Spleen (tissue), 11 donors: ENCODE measurements around the gene HYDIN. TPM values are rescaled to one million over a fixed set of nuclear protein-coding genes. Genes with fewer than 3 reads are reported as not detected.

Experiments
- DNase-seq: peaks from one replicate; pipeline ENCODE4 v3.0.0-alpha.2; 2020
- H3K27ac ChIP-seq, 8 donors: fragments of 200-600 bp; sonication (generic) in 7 of 8; 1 replicate in 4 of 8; 2 replicates in 4 of 8; pipeline versions ENCODE4 v1.5.0 to v1.8.0; 2016 to 2021; ENCODE audit warnings: inconsistent platforms in 4 of 8, mild to moderate bottlenecking in 4 of 8, moderate library complexity in 1 of 8
- H3K27me3 ChIP-seq, 7 donors: fragments of 200-600 bp; sonication (generic) in 6 of 7; replicated peaks in 1 of 7; 1 replicate in 4 of 7; 2 replicates in 3 of 7; pipeline versions ENCODE4 v1.5.0 to v1.8.0; 2016 to 2021; ENCODE audit warnings: inconsistent platforms in 3 of 7, mild to moderate bottlenecking in 1 of 7
- H3K36me3 ChIP-seq, 6 donors: fragments of 200-600 bp; sonication (generic) in 5 of 6; 1 replicate in 4 of 6; 2 replicates in 2 of 6; pipeline versions ENCODE4 v1.5.0 to v1.8.0; 2016 to 2021; ENCODE audit warnings: inconsistent platforms in 2 of 6
- H3K4me1 ChIP-seq, 6 donors: fragments of 200-600 bp; sonication (generic) in 5 of 6; 1 replicate in 3 of 6; 2 replicates in 3 of 6; pipeline versions ENCODE4 v1.5.0 to v1.8.0; 2016 to 2021; ENCODE audit warnings: inconsistent platforms in 3 of 6
- H3K4me3 ChIP-seq, 8 donors: fragments of 200-600 bp; sonication (generic) in 7 of 8; 1 replicate in 4 of 8; 2 replicates in 4 of 8; pipeline versions ENCODE4 v1.5.0 to v1.8.0; 2016 to 2021; ENCODE audit warnings: inconsistent platforms in 4 of 8, mild to moderate bottlenecking in 4 of 8, moderate library complexity in 2 of 8
- H3K9me3 ChIP-seq, 8 donors: fragments of 200-600 bp; sonication (generic) in 7 of 8; 1 replicate in 4 of 8; 2 replicates in 4 of 8; pipeline versions ENCODE4 v1.5.0 to v1.8.0; 2016 to 2021; ENCODE audit warnings: inconsistent platforms in 4 of 8
- POLR2A ChIP-seq, 3 donors: fragments of 450-650 bp; IDR thresholded peaks; one replicate each; pipeline ENCODE4 v1.5.1; 2017; ENCODE audit warnings: antibody characterized with exemption in 3 of 3, mild to moderate bottlenecking in 1 of 3
- POLR2AphosphoS5 ChIP-seq, 3 donors: sonication (generic); formaldehyde crosslinking; IDR thresholded peaks; one replicate each; pipeline ENCODE4 v1.5.1; 2017; ENCODE audit warnings: antibody characterized with exemption in 3 of 3
- WGBS, 5 donors: extraction: QIAGEN DNeasy Blood & Tissue Kit in 3 of 5; methylation state at CpG; one replicate each; pipeline versions ENCODE4 v1.1.5 to v1.1.7; 2013 to 2018; 5-methylcytosine and 5-hydroxymethylcytosine counted together
- intact Hi-C: fragments of 100-400 bp; cut with DNase I; formaldehyde crosslinking; loops from one replicate; pipeline ENCODE4 v1.15.0; 2023; ENCODE audit warnings: low total_unique reads
- polyA plus RNA-seq, 3 donors: library from polyadenylated mRNA; stranded (reverse); fragments of 200-250 nt; gene quantifications; one replicate each; pipeline ENCODE4 v1.2.1, GENCODE V29; 2013
- total RNA-seq, 7 donors: library from RNA; depleted of rRNA in 3 of 7; stranded (reverse); fragments of >200 nt in 3 of 7; fragmentation: NEBNext Ultra II Directional in 4 of 7; extraction: Animal tissue kit (Norgen Biotek cat#: 25700) in 4 of 7; gene quantifications; one replicate each; pipeline versions ENCODE4 v1.1.0 to v1.2.1, GENCODE V29; 2016 to 2021
- TF ChIP-seq, protein P1 (sequence below), 11 experiments: fragments of 200-600 bp in 7 of 11; fragments of 450-650 bp in 4 of 11; sonication (generic) in 4 of 11; IDR thresholded peaks in 8 of 11; conservative IDR thresholded peaks in 3 of 11; 1 replicate in 7 of 11; 2 replicates in 4 of 11; pipeline versions ENCODE4 v1.4.0 to v1.8.0; 2016 to 2021; ENCODE audit warnings: antibody characterized with exemption in 11 of 11, inconsistent platforms in 4 of 11, mild to moderate bottlenecking in 1 of 11
- donor health status: healthy with polysubstance abuse.
- donor health status: DM: no; HTN: no; CAD: no; lungs with moderate emphysema.
- donor health status: DM: no; HTN: no; CAD: no.
- donor health status: Bipolar disorder and iron deficiency.
- donor health status: healthy.
- donor health status: DM: no; HTN: no; CAD: no.
- donor health status: DM: yes; HTN: yes; CAD: no.

Gene HYDIN
- total and polyA plus RNA-seq, 10 donors, result 0.05 to 2.2 (median 0.42) TPM

DNA sequence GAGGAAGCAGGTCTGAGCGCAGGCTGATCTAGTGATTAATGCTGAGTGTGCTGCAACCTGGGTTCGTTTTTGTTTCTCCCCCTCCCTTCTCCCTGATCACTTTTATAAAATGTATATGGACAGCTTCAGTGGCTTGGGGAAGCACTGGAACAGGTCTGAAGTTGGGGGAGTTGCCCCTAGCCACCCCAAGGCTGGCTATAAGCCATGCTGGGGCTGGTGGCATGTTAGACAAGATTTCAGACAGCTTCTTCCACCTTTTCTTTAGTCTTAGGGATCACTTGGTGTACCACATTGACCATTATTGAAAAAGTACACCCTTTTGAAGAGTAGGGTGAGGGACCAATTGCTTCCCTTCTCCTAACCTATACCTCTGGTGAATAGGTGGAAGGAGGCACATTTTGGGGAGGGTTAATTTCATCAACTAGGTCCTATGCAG, 425.8 kb downstream of the HYDIN start:
- DNase-seq, result no peak
- H3K27ac ChIP-seq, result peak overlapping the region in 1 of 8 donors; percentile 41
- 45 to 57% (median 51%) methylated on average over 2 of the region's 2 CpGs for WGBS, 5 donors

DNA sequence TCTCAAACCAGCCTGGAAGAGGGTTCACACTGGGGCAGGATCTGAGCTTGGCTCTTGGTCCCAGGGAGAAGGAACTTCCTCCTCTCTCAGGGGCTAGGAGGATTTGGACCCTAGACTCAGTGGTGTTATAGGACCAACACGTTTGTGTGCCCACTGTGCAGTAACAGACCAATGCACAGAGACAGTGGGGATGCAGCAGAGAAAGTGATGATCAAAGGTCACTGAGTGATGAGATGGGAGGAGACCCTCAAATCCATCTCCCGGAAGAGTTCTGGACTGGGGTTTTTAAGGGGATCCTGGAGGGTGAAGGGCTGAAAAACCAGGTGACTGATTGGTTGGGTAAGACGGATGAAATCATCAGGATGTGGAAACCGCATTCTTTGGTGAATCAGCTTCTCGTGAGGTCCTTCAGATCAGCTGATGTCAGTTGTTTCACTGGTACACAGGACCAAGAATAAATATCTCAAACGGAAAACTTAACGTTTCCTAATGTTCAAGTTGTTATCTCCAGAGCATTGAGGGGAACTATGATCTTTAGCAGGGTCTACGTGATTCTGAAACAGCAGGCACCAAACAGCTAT, 426.3 kb downstream of the HYDIN start:
- WGBS, 5 donors, result 57 to 64% (median 60%) methylated on average over 8 of the region's 8 CpGs
- peaks cover 7 to 22% (median 18%) of the 10 kb centered on the region in 6 donors for H3K4me1 ChIP-seq
- H3K9me3 ChIP-seq, result peaks cover 0 to 10% (median 7%) of the 10 kb centered on the region in 8 donors
- H3K36me3 ChIP-seq, result peaks cover 0 to 2% (median 0%) of the 10 kb centered on the region in 6 donors
- peaks cover 0 to 25% (median 0%) of the 10 kb centered on the region in 7 donors for H3K27me3 ChIP-seq
- TF ChIP-seq POLR2AphosphoS5 (IDR thresholded peaks at IDR 0.05), result no peak
- TF ChIP-seq, protein P1, sequence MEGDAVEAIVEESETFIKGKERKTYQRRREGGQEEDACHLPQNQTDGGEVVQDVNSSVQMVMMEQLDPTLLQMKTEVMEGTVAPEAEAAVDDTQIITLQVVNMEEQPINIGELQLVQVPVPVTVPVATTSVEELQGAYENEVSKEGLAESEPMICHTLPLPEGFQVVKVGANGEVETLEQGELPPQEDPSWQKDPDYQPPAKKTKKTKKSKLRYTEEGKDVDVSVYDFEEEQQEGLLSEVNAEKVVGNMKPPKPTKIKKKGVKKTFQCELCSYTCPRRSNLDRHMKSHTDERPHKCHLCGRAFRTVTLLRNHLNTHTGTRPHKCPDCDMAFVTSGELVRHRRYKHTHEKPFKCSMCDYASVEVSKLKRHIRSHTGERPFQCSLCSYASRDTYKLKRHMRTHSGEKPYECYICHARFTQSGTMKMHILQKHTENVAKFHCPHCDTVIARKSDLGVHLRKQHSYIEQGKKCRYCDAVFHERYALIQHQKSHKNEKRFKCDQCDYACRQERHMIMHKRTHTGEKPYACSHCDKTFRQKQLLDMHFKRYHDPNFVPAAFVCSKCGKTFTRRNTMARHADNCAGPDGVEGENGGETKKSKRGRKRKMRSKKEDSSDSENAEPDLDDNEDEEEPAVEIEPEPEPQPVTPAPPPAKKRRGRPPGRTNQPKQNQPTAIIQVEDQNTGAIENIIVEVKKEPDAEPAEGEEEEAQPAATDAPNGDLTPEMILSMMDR (IDR thresholded peaks at IDR 0.05 in 8 of 11, conservative IDR thresholded peaks at IDR 0.05 in 3 of 11), result no peak
- TF ChIP-seq POLR2A (IDR thresholded peaks at IDR 0.05), result no peak
- H3K4me3 ChIP-seq, result no peak overlapping the region
- no peak for DNase-seq
- H3K27ac ChIP-seq, result no peak overlapping the region
- intact Hi-C loops, result no loop called here

More for the DNA sequence above, 425.8 kb downstream of the HYDIN start:
- Histone ChIP-seq H3K9me3 (peaks cover 0 to 10% (median 7%) of the 10 kb centered on the region in 8 donors), H3K4me3 (no peak overlapping the region), H3K36me3 (no peaks in the 10 kb centered on the region), H3K4me1 (peaks cover 7 to 17% (median 13%) of the 10 kb centered on the region in 6 donors), H3K27me3 (peaks cover 0 to 28% (median 0%) of the 10 kb centered on the region in 7 donors)
- TF ChIP-seq POLR2AphosphoS5 (IDR thresholded peaks at IDR 0.05), result no peak
- no peak for TF ChIP-seq POLR2A (IDR thresholded peaks at IDR 0.05)
- TF ChIP-seq, protein P1 (IDR thresholded peaks at IDR 0.05 in 8 of 11, conservative IDR thresholded peaks at IDR 0.05 in 3 of 11), result no peak
- intact Hi-C loops, result no loop called here

DNA sequence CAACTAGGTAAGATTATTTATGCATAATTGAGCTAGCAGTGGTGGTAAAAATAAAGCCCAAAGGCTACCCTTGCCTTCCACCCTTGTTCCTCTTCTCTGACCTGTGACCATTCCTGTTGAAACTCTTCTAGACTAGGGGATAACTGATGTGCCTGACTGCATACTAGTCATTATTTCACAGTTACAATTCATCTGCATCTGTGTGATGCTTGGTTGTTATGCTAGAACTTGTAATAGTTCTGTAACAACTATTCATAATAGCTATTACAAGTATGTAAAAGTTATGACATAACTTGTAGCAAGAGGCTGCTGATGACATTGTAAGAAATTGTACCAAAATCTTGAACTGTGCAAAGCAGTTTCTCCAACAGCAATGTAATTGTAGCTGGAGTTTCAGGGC, 427.2 kb downstream of the HYDIN start:
- Histone ChIP-seq H3K4me3 (no peak overlapping the region), H3K36me3 (peaks cover 0 to 11% (median 5%) of the 10 kb centered on the region in 6 donors), H3K27ac (no peak overlapping the region), H3K4me1 (peaks cover 7 to 30% (median 27%) of the 10 kb centered on the region in 6 donors), H3K27me3 (peaks cover 0 to 15% (median 0%) of the 10 kb centered on the region in 7 donors), H3K9me3 (peaks cover 0 to 10% (median 7%) of the 10 kb centered on the region in 8 donors)
- intact Hi-C loops, result no loop called here
- TF ChIP-seq POLR2AphosphoS5 (IDR thresholded peaks at IDR 0.05) (no peak), POLR2A (IDR thresholded peaks at IDR 0.05) (no peak)
- TF ChIP-seq, protein P1 (IDR thresholded peaks at IDR 0.05 in 8 of 11, conservative IDR thresholded peaks at IDR 0.05 in 3 of 11), result no peak
- no peak for DNase-seq

DNA sequence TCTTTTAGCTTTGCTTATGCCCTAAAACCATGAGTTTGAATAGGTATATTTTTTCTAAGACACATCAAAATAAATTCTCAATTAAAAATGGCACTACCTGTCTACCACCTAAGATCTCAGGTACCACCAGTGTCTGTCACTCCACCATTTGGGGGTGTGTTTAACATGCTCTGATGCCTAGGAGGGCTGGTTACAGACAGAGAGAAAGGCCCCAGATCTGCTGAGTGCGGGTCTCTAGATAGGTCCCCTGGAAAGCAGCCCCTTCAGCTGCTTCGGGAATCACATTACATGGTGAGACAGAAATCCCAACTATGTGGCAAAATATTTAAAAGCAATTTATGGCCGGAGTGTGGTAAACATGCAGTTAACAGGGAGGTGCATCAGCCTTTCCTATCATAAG, 428.9 kb downstream of the HYDIN start:
- Histone ChIP-seq H3K27ac (peak overlapping the region in 1 of 8 donors; percentile 88), H3K27me3 (no peaks in the 10 kb centered on the region), H3K4me1 (peaks cover 7 to 45% (median 31%) of the 10 kb centered on the region in 6 donors), H3K9me3 (peaks cover 0 to 10% (median 7%) of the 10 kb centered on the region in 8 donors), H3K4me3 (peak overlapping the region in 3 of 8 donors; percentile 77 to 88 (median 81)), H3K36me3 (peaks cover 0 to 26% (median 6%) of the 10 kb centered on the region in 6 donors)
- WGBS, 5 donors, result 77 to 88% (median 86%) methylated on average over 3 of the region's 3 CpGs
- TF ChIP-seq POLR2A (IDR thresholded peaks at IDR 0.05) (no peak), POLR2AphosphoS5 (IDR thresholded peaks at IDR 0.05) (no peak)
- TF ChIP-seq, protein P1 (IDR thresholded peaks at IDR 0.05 in 8 of 11, conservative IDR thresholded peaks at IDR 0.05 in 3 of 11), result no peak
- no peak for DNase-seq
- intact Hi-C loops, result no loop called here
